ENCODE measurements around the gene EDIL3.

Gene EDIL3

GRCh38 chr5:84384604-84385575, at the start of gene EDIL3:
TSS of gene EDIL3 (minus strand) at chr5:84384880. CDS start at chr5:84384374, 506 bp downstream.
- no peak for DNase-seq (ENCODE audit: low spot score)

- DNase-seq (ENCODE audit: low spot score): no peak
Measured at GRCh38 chr5:84433461-84433860, 48.8 kb upstream of the EDIL3 start.

- DNase-seq (ENCODE audit: low spot score): no peak
Measured at GRCh38 chr5:84430863-84431663, 46.4 kb upstream of the EDIL3 start.

- no peak for DNase-seq (ENCODE audit: low spot score)
Measured at GRCh38 chr5:84430079-84430478, 45.4 kb upstream of the EDIL3 start.

- DNase-seq (ENCODE audit: low spot score): no peak
Measured at GRCh38 chr5:84425365-84425881, 40.7 kb upstream of the EDIL3 start.

GRCh38 chr5:84419742-84420141, 35.1 kb upstream of the EDIL3 start:
- no peak for DNase-seq (ENCODE audit: low spot score)

- no peak for DNase-seq (ENCODE audit: low spot score)
Measured at GRCh38 chr5:84411832-84412605, 27.3 kb upstream of the EDIL3 start.

- no peak for DNase-seq (ENCODE audit: low spot score)
Measured at GRCh38 chr5:84406111-84406510, 21.4 kb upstream of the EDIL3 start.

GRCh38 chr5:84403773-84404172, 19.1 kb upstream of the EDIL3 start:
- no peak for DNase-seq (ENCODE audit: low spot score)

GRCh38 chr5:84397385-84397784, 12.7 kb upstream of the EDIL3 start:
- no peak for DNase-seq (ENCODE audit: low spot score)

- DNase-seq (ENCODE audit: low spot score): no peak
Measured at GRCh38 chr5:84393969-84394368, 9.3 kb upstream of the EDIL3 start.

GRCh38 chr5:84392836-84393235, 8.2 kb upstream of the EDIL3 start:
- no peak for DNase-seq (ENCODE audit: low spot score)

GRCh38 chr5:84385705-84386104, 1.0 kb upstream of the EDIL3 start:
- no peak for DNase-seq (ENCODE audit: low spot score)

GRCh38 chr5:84383816-84384603, 670 bp downstream of the EDIL3 start:
- DNase-seq (ENCODE audit: low spot score): no peak

GRCh38 chr5:84383296-84383815, 1.3 kb downstream of the EDIL3 start:
- DNase-seq (ENCODE audit: low spot score): no peak

GRCh38 chr5:84382363-84383295, 2.1 kb downstream of the EDIL3 start:
- DNase-seq (ENCODE audit: low spot score): no peak

GRCh38 chr5:84381502-84382362, 2.9 kb downstream of the EDIL3 start:
- DNase-seq (ENCODE audit: low spot score): no peak

GRCh38 chr5:84379749-84380148, 4.9 kb downstream of the EDIL3 start:
- DNase-seq (ENCODE audit: low spot score): no peak

- no peak for DNase-seq (ENCODE audit: low spot score)
Measured at GRCh38 chr5:84378961-84379360, 5.7 kb downstream of the EDIL3 start.

Data from activated CD4-positive, alpha-beta T cell treated with anti-CD3 and anti-CD28 coated beads, Interleukin-2, Interleukin-4, amounts not matched to agents 100 ng/mL and 50 ng/mL, durations not matched to agents 16 hours and 8 hours (primary cell).